GM13976 (cell line): Measurements from ENCODE around the gene RPS5.

Experiments used
- DNase-seq: peaks from one replicate; pipeline ENCODE4 v3.0.0; 2012; ENCODE audit warnings: low spot score
- in situ Hi-C: fragments of 300-500 bp; cut with MboI; formaldehyde crosslinking; loops from one replicate; pipeline ENCODE4 v1.12.0; 2022; ENCODE audit warnings: low sequenced_read_pairs, mixed read lengths, inconsistent platforms; ENCODE audit not compliant: unreplicated experiment
- TF ChIP-seq, protein P1 (sequence below): IDR thresholded peaks from 2 replicates; pipeline ENCODE4 v1.5.1; 2012; ENCODE audit warnings: borderline replicate concordance, mild to moderate bottlenecking; ENCODE audit not compliant: insufficient read depth; ENCODE audit errors: extremely low read depth, missing control alignments, control extremely low read depth

Gene RPS5

DNA sequence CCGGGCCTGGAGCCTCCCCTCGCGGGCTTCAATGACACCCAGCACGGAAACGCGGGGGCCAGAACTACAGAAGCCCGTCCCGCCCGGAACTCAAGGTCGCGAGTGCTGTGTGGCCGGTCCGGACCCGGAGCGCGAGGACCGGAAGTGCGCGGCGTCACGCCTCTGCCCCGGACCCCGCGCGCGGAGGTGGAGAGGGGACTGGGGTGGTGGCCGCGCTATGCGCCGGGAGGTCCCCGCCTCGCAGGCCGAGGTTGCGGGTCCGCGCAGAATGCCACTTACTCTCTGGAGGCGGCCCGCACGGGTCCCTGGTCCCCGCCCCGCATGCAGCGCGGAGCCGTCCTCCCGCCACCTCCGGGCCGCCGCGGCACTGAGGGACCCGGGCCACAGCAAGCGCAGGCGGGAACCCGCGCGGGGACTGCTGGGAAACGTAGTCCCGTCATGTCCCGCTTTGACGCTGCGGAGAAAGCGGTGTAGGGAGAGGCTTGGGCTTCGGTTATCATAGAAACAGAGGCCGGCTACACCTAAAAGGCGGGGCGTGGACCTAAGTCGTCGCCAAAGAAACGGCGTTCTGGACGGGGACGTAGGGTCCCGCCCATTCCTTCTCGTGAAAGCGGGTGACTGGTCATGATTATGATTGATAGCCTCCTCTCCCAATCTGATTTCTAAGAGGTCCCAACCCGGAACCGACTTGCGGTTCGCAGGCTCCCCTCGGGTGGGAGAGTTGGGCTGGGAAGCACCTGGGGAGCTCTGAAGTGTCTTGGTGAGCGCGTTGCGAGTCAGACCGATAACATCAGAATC is 6.2 kb upstream of the RPS5 start, which contains the start of gene ZNF837:
Gene ZNF837 (minus strand): TSS at position 369 of the 798 bp plus-strand sequence. CDS start 11,698 bp downstream, outside the sequence.
- in situ Hi-C loops = no loop called here
- DNase-seq = peak; percentile 96
- TF ChIP-seq, protein P1, sequence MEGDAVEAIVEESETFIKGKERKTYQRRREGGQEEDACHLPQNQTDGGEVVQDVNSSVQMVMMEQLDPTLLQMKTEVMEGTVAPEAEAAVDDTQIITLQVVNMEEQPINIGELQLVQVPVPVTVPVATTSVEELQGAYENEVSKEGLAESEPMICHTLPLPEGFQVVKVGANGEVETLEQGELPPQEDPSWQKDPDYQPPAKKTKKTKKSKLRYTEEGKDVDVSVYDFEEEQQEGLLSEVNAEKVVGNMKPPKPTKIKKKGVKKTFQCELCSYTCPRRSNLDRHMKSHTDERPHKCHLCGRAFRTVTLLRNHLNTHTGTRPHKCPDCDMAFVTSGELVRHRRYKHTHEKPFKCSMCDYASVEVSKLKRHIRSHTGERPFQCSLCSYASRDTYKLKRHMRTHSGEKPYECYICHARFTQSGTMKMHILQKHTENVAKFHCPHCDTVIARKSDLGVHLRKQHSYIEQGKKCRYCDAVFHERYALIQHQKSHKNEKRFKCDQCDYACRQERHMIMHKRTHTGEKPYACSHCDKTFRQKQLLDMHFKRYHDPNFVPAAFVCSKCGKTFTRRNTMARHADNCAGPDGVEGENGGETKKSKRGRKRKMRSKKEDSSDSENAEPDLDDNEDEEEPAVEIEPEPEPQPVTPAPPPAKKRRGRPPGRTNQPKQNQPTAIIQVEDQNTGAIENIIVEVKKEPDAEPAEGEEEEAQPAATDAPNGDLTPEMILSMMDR = peak; percentile 6

DNA sequence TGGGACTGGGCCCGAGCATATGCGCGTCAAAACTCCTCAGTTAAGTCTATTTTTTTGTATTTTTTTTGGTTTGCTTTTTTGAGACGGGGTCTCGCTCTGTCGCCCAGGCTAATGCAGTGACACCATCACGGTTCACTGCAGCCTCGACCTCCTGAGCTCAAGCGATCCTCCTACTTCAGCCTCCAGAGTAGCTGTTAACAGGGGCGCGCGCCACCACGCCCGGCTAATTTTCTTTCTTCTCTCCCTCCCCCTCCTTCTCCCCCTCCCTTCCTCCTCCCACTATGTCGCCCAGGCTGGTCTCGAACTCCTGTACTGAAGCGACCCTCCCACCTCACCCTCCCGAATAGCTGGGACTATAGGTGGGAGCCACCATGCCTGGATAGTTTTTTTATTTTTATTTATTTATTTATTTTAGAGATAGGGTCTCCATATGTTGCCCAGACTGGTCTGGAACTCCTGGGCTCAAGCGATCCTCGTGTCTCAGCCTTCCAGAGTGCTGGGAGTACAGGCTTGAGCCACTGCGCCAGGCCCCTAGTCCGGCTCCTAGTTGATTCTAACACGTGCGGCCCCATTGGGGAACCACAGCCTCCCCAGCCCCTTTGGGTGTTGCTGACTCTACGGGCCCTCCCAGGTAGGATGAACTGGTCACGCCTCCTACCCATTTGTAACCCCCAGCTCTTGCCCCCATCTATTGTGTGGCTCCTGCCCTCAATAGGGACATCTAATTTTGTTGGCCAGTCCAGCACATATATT is 5.4 kb upstream of the RPS5 start:
- in situ Hi-C loops = no loop called here
- TF ChIP-seq, protein P1 = no peak
- DNase-seq = no peak

DNA sequence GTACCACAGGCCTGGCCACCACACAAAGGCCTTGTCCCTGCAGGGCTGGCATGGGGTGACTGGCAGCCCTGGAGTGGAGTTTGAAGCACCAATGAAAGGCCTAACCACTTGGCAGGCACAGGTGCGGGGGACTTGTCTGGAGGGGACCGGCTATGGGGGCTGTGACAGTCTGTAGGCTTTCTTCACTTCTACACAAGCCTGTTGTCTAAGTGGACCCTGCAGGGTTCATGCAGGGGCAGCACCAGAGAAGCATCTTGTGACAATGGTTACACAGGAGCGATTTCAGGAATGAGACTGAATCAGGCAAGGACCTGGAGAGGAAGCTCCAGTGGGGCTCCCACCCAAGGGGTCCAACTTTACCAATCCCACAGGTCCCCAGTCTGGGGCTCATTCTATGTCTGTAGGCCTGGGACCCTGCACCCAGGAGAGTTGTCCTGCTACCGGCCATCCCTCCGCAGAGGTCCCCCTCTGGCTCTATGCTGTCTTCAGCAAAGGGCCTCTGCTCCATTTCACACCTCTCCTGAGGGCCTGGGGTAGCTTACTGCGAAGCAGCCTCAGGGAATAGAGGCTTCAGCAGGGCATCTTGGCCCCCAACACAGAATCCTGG is 4.0 kb upstream of the RPS5 start:
- TF ChIP-seq, protein P1 = no peak
- no peak for DNase-seq
- in situ Hi-C loops = no loop called here

DNA sequence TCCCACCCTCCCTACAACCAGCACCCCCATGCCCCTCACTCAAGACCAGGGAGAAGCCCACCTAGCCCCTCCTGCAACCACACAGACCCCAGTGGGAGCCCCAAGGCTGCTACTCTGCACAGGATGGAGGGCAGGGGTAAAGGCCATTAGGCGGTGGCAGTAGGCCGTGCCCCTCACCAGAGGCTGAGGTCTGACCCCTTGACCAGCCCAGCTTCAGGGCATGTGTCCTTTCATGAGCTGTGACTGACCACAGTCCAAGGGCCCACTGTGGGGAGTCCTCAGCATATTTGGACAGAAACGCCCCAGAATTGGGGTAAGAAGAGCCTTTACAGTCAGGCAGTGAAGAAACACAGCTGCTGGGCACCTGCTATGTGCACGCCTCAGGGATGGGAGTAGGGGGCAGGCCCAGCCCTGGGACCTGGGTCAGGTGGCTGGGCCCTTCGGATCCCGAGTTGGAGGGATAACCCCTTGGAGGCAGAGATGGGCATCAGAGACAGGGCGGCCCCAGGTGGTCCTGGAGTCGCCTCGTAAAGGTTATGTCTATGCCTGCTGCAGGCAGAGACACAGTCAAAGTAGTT is 1.7 kb upstream of the RPS5 start:
- TF ChIP-seq, protein P1 = no peak
- no peak for DNase-seq
- in situ Hi-C loops = no loop called here

DNA sequence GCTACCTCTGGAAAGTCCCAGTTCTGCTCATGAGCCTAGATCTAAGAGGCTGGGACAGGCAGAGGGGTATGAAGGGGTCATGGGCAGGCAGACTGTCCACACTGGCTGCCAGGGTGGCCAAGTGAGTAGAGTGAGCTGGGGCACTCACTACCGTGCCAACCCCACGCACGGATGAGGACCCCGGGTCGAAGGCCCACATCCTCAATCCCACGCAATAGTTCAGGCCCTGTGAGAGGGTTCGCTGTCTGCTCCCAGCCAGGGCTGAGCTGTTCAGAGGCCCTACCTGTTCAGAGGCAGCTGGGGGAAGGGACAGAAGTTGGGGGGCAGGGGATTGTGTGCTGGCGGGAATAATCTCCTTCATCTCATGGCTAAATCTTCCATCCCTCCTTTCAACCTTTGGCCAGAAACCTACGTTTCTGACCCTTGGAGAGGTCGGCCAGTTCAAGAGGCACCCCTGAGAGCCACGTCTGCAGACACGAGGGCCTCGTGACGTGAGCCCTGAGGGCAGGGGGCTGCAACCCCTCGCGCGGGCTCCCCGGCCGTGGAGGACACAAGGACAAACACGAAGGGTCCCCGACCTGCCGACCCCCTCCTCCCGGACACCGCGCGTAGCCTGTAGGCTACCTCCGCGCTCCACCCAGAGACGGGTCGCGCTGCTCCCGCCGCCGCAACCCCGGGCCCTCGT is 1.0 kb upstream of the RPS5 start:
- no peak for DNase-seq
- TF ChIP-seq, protein P1 = no peak
- in situ Hi-C loops = no loop called here
